Measurements from ENCODE around the gene CPNE7. TPM values are rescaled to one million over a fixed set of nuclear protein-coding genes. Genes with fewer than 3 reads are reported as not detected.

Gene CPNE7
- under 1 TPM in 2 of 3 donors, not detected in 1; 0.28 to 0.65 TPM for polyA plus RNA-seq

DNA sequence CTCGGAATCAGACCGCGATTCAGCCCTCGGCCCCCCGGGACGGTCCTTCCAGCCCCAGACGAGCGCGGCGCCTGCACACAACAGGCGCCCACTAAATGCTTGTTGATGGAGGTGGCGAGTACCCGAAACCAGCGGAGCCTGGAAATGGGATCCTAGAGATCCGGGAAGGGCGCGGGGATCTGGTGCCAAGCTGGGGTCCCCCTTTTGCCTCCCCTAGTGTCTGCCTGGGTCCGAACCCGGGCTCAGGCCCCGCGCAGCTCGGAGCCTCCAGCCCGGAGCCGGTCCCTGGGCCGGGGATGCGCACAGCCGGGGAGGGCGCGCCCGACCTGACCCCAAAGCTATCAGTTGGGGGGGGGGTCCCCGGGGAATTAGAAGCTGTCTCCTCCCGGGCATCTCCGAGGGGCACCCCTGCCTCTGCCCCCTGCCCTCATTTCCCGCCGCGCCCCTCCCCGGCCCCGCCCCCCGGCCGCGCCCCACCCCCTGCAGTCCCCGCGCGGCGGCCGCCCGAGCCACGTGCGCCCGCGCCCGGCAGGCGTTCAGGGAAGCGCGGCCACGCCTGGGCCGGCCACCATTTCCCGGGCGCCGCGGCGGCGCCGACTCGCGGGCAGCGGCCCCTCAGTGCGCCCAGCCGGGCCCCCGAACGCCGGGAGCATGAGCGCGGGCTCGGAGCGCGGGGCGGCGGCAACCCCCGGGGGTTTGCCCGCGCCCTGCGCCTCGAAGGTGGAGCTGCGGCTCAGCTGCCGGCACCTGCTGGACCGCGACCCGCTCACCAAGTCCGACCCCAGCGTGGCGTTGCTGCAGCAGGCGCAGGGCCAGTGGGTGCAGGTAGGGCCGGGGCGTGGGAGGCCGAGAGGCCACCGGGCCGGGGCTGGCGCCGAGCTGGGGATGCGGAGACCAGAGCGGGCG, at the start of gene CPNE7:
CPNE7 (plus strand) TSS at position 512 of the 906 bp plus-strand sequence; CDS start at position 652, 140 bp downstream.
- WGBS, 3 donors = 1 to 2% (median 2%) methylated on average over 77 to 101 of the region's 103 CpGs
- H3K27ac ChIP-seq (ENCODE audit: low read depth, low read length) = no peak within 1 kb of the TSS

DNA sequence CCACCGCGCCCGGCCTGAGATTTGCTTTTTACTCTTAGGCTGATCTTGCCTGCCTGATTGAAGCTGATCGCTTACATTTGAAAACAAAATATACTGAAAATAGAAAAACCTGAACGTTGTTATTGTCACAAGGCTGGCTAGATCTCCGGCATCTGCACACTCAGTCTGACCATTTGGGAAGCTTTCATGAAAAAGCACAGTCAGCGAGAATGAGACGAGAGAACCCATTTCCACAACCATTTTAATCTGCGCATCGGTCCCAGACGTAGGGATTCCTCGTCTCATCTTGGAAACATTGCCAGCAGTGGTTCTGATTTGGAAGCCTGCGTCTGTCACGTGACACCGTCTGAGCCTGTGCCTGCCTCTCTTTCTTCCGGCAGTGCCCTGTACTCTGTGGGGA, 46.5 kb upstream of the CPNE7 start:
- WGBS, 3 donors = 83 to 93% (median 89%) methylated on average over 16 of the region's 16 CpGs
- H3K27ac ChIP-seq (ENCODE audit: low read depth, low read length) = no peak overlapping the region

DNA sequence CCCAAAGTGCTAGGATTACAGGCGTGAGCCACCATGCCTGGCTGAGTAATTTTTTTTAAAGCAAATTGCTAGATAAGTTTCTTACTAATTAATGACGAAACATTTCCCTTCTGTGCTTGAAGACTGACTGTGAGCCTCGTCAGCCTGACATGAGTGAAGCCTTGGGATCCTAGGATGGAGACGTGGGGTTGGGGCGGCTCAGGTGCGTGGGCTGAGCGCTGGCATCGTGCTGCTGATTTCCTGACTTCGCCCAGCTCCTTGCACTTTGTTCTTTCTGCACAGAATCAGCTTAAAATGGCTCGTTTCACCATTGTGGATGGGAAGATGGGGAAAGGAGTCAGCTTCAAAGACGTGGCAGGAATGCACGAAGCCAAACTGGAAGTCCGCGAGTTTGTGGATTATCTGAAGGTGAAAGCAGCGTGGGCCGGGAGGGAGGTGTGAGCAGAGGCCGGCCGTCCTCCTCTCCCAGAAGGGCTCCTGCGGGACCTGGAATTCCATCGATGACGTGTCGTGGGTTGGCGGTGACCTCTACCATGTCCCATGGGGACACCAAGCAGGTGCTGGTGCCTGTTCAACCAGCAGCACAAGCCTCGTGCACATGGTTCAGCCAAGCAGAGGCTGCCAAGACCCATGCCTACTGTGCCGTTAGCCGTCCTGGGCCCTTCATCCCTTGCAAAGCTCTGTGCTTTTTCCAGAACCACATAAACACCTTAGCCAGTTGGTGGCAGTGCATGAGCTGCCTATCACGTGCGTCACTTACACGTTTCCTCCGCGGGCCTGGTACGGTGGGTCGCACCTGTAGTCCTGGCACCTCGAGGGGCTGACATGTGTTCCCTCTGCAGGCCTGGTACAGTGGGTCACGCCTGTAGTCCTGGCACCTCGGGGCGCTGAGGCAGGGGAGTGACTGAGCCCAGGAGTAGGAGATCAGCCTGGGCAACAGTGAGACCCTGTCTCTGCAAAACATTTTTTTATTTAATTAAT, 44.9 kb upstream of the CPNE7 start:
- no peak overlapping the region for H3K27ac ChIP-seq (ENCODE audit: low read depth, low read length)
- WGBS, 3 donors = 91 to 93% (median 92%) methylated on average over 37 of the region's 37 CpGs

DNA sequence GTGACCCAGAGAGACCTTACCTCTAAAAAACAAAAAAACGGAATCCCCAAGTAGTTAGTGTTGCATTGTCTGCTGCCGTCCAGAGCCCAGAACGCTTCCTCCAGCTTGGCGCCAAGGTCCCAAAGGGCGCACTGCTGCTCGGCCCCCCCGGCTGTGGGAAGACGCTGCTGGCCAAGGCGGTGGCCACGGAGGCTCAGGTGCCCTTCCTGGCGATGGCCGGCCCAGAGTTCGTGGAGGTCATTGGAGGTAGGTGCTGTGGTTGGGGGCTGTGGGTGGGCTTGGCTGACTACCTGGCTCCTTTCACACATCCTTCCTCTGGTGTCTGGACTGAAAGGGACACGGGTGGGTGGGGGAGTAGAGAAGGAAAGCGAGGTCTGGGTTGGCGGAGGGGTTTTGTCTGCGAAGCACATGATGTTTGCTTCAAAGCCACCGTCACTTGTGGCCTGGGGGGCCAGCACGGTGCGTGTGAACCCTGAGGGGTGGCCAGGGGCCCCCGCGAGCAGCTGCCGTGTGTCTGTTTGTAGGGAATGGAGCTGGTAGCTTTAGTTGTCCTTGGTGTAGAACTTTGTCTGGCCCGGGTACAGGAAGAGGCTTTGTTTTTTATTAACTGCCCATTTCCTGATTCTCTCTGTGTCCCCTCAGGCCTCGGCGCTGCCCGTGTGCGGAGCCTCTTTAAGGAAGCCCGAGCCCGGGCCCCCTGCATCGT, 43.6 kb upstream of the CPNE7 start:
- H3K27ac ChIP-seq (ENCODE audit: low read depth, low read length) = no peak overlapping the region
- WGBS, 3 donors = 74 to 87% (median 80%) methylated on average over 31 of the region's 31 CpGs

DNA sequence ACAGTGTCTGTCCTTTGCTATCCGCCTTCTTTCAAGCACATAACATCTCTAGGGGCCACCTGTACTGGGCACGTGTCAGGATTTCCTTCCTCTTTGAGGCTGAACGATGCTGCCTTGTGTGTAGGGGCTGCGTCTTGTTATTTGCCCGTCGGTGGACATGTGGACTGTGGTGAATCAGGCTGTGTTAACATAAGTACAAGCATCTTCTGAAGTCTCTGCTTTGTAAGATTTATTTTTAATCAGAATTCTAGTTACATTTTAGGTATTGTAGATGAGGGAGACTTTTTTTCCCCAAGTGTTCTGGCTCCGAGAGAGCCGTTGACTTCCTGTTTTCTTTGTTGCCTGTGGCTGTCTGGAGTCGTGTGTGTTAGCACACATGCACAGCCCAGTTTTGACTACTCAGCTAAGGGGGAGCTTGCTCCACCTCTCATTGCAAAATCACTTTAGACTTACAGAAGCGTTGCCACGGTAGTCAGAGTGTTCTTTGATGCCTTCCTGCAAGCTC, 41.3 kb upstream of the CPNE7 start:
- WGBS, 3 donors = 29 to 59% (median 37%) methylated on average over 11 of the region's 11 CpGs
- no peak overlapping the region for H3K27ac ChIP-seq (ENCODE audit: low read depth, low read length)

DNA sequence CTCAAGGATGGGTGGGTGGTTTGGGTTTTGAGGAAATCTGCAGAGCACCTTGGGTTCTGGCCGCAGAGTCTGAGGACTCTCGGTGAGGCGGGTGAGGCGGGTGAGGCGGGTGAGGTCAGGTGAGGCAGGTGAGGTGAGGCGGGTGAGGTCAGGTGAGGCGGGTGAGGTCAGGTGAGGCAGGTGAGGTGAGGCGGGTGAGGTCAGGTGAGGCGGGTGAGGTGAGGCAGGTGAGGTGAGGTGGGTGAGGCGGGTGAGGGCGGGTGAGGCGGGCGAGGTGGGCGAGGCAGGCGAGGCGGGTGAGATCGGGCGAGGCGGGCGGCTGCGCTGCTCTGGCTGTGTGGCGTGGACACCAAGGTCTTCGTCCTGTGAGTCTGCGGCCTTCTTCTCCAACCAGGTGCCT, 39.2 kb upstream of the CPNE7 start:
- 96 to 98% (median 97%) methylated on average over 8 to 19 of the region's 24 CpGs for WGBS, 3 donors
- no peak overlapping the region for H3K27ac ChIP-seq (ENCODE audit: low read depth, low read length)

DNA sequence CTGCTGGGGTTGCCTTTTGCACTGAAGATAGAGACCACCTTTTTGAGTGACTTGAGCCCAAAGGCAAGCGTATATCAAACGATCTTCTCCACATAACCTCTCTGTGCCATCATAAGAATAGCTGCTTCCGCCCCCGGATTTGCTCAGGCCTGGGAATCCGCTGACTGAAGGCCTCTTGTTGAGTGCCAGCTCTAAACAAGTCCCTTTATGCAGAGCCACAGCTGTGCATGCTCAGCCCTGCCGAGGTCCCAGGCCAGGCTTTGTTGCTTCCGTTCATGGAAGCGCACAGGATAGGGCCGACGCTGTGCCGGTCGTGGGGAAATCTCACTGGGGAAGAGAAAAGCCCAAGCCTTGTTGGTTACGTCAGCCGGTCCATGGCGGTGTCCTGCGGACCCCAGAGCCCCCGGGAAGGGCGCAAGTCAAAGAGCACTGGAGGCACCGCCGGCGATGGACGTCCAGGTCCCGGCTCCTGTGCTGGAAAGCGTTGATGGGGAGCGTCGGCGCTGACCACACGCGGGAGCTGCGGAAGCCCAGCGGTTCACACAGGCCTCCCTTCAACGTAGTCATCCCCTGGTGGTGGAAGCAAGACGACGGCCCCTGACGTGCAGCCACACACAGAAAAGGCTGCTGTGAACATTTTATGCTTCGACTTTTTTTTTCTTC, 38.5 kb upstream of the CPNE7 start:
- 86 to 91% (median 90%) methylated on average over 36 of the region's 36 CpGs for WGBS, 3 donors
- no peak overlapping the region for H3K27ac ChIP-seq (ENCODE audit: low read depth, low read length)

DNA sequence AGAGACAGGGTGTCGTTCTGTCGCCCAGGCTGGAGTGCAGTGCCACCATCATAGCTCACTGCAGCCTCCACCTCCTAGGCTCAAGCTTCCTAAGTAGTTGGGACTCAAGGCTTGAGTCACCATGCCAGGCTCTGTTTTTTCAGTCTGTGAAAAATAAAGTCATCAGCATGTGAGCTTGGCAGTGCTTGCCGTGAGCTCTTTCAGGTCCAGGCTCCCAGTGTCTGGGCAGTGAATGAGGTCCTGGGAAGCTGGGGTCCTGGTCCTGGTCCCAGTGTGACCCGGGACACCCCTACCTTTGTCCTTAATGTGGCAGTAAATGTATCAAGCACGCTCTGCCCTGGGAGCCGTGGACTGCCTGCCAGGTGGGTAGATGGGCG, 38.0 kb upstream of the CPNE7 start:
- H3K27ac ChIP-seq (ENCODE audit: low read depth, low read length) = no peak overlapping the region
- 94 to 96% (median 96%) methylated on average over 7 of the region's 7 CpGs for WGBS, 3 donors

DNA sequence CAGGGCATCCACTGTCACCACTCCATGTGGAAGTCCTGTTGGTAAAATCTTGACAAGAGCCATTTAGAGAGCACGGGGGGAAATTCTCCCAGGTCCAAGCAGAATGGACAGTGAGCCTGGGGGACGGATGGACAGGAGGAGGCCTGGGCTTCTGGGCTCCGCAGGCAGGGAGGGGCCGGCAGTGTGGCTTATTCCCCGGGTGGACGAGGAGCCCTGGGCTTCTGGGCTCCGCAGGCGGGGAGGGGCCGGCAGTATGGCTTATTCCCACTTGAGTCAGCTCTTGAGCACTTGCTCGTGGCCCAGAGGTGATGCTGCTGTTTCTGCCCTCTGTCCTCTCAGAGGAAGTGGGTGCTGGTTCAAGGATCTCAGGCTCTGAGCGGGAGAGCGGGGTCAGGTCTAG, 37.3 kb upstream of the CPNE7 start:
- H3K27ac ChIP-seq (ENCODE audit: low read depth, low read length) = no peak overlapping the region
- 88 to 95% (median 93%) methylated on average over 12 of the region's 12 CpGs for WGBS, 3 donors

DNA sequence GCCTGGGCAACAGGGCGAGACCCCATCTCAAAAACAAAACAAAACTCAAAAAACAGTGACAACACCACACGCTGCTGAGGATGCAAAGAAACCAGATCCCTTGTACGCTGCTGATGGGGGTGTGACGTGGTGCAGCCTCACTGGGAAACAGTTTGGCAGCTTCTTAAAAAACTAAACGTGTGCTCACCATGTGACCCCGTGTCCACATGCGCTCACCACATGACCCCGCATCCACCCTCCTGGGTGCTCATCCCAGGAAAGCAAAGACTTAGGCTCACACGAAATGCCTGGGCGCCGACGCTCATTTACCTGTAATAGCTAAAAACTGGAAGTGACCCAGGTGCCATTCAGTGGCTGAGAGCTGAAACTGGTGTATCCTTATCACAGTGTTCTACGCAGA, 35.0 kb upstream of the CPNE7 start:
- H3K27ac ChIP-seq (ENCODE audit: low read depth, low read length) = no peak overlapping the region
- 84 to 87% (median 86%) methylated on average over 13 of the region's 13 CpGs for WGBS, 3 donors

DNA sequence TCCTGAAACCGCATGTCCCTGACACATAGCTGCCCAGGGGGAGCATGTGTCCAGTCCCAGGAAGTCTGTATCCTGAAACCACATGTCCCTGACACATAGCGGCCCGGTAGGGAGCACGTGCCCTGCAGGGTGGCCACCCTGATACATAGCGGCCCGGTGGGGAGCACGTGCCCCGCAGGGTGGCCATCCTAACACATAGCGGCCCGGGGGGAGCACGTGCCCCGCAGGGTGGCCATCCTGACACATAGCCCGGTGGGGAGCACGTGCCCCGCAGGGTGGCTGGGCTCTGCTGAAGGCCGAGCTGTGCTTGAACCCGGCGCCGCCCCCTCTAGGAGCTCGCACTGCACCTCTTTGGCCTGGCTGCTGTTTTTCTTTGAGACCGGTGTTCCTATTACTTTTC, 33.8 kb upstream of the CPNE7 start:
- H3K27ac ChIP-seq (ENCODE audit: low read depth, low read length) = no peak overlapping the region
- whole genome bisulfite sequencing, 3 donors = 91 to 95% (median 93%) methylated on average over 21 of the region's 21 CpGs

DNA sequence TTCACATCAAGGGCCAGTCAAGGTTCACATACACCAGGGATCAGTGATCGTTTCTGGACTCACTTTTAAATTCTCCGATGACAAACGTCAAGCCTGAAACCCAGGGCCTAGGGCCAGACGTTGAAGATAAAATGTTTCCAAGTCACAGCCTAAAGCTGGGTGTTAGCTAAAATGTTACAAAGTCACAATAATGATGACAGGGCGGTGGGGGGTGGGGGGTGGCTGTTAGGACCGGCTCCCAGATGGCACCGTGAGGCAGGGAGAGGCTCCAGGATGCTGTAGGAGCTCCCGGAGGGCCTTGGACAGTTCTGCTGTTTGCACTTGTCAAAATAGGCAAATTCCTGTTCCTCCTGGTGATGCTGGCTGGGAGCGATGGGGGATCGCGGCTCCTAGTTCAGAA, 31.4 kb upstream of the CPNE7 start:
- 92 to 95% (median 93%) methylated on average over 11 of the region's 11 CpGs for WGBS, 3 donors
- H3K27ac ChIP-seq (ENCODE audit: low read depth, low read length) = no peak overlapping the region

DNA sequence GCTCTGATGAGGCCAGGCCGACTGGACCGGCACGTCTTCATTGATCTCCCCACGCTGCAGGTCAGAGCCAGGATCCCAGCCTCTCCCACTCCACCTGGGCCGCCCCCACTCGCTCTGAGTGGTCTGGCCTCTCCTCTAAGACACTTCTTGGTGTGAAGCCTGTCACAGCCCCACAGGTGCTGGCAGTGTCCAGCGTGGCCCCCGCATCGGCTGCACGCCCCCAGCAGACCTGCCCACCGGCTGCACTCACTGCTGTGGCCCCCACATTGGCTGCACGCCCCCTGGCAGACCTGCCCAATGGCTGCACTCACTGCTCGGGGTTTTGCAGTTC, 30.9 kb upstream of the CPNE7 start:
- H3K27ac ChIP-seq (ENCODE audit: low read depth, low read length) = no peak overlapping the region
- 92% methylated on average over 13 of the region's 13 CpGs for WGBS, 3 donors

DNA sequence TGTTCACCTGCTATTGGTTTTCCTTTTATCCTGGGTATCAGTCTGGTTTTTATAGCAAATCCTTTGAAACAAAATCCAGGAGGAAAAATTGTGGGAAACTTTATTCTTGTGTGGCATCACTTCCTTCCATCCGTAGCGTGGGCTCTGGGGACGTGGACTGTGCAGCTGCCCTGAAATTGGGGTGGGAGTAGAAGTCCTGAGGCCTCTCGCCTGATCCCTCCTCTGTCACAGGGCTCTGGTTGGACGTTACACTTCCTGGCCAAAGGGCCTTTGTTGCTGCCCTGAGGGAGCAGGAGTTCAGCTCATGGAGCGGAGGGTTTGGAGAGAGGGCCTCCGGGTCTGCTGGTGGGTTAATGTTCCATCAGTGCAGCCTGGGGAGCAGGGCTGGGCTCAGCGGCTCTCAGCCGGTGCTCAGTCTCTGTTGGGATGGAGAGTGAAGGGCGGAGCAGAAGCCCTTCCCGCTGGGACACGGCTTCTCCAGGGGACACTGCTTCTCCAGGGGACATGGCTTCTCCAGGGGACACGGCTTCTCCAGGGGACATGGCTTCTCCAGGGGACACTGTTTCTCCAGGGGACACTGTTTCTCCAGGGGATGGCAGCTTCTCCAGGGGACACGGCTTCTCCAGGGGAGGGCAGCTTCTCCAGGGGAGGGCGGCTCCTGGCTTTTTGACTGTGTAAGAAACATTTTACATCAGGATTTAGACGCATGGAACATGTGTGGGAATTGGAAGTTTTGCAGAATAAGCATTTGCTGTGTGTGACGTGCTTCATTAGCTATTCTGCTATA, 30.3 kb upstream of the CPNE7 start:
- WGBS, 3 donors = 78 to 94% (median 83%) methylated on average over 17 of the region's 17 CpGs
- no peak overlapping the region for H3K27ac ChIP-seq (ENCODE audit: low read depth, low read length)

DNA sequence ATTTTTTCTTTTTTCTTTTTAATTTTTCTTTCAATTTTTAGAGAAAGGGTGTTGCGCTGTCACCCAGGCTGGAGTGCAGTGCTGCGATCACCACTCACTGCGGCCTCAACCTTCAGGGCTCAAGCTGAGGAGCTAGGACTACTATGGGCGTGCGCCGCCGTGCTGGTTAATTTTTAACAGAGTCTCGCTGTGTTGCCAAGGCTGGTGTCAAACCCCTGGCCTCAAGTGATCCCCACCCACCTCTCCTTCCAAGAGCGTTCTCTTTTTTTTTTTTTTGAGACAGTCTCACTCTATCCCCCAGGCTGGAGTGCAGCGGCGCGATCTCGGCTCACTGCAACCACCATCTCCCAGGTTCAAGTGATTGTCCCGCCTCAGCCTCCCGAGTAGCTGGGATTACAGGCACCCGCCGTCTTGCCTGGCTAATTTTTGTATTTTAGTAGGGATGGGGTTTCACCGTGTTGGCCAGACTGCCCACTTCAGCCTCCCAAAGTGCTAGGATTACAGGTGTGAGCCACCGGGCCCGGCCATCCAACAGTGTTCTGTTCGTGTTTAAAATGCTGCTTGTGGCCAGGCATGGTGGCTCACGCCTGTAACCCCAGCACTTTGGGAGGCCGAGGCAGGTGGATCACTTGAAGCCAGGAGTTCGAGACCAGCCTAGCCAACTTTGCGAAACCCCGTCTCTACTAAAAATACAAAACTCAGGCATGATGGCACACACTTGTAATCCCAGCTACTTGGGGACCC, 29.6 kb upstream of the CPNE7 start:
- WGBS, 3 donors = 77 to 95% (median 93%) methylated on average over 26 of the region's 26 CpGs
- no peak overlapping the region for H3K27ac ChIP-seq (ENCODE audit: low read depth, low read length)

DNA sequence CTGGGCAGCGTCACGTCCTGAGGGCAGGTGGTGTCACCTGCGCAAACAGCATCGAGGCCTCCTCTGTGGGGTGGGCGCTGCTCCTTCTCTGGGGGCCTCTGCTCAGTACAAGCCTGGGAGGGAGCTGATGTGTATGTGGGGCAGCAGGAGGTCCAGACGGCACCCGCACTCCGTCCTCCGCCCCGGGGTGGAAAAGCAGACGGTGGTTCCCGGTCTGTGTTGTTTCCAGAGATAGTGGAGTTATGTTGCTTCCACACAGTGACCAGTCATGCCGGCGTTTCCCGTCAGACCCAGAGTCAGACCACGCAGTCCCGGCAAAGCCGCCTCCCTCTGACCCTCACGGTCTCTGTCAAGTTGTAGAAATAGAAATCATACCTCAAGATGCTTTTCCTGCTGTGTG, 28.8 kb upstream of the CPNE7 start:
- H3K27ac ChIP-seq (ENCODE audit: low read depth, low read length) = no peak overlapping the region
- WGBS, 3 donors = 88 to 93% (median 90%) methylated on average over 19 of the region's 19 CpGs

DNA sequence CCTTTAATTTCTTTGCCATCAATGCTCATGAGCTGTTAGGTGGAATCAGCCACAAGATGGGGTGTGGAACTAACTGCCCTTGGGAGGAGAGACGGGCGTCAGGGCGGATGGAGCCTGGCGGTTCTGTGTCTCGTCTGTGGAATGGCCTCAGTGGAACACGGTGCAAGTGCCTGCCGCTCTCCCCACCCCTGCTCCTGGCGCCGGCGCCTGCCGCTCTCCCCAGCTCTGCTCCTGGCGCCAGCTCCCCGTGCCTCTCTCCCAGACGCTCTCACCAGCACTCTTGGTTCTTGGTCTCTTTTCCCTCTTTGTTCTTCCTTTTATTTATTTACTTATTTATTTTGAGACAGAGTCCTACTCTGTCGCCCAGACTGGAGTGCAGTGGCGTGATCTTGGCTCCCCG, 28.3 kb upstream of the CPNE7 start:
- 93 to 94% (median 94%) methylated on average over 17 of the region's 17 CpGs for WGBS, 3 donors
- no peak overlapping the region for H3K27ac ChIP-seq (ENCODE audit: low read depth, low read length)
